Measurements from ENCODE around the gene ZNF414. TPM values are rescaled to one million over a fixed set of nuclear protein-coding genes. Genes with fewer than 3 reads are reported as not detected.

The ZNF414 gene, protein sequence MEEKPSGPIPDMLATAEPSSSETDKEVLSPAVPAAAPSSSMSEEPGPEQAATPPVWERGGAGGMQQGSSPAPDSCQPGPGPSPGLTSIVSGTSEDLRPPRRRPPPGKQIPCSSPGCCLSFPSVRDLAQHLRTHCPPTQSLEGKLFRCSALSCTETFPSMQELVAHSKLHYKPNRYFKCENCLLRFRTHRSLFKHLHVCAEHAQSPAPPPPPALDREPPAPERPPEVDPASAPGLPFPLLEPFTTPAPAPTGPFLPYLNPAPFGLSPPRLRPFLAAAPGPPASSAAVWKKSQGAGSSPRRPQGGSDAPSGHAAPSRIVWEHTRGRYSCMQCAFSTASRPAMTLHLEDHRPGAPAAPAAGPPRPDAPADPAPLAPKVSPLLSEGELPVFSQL
- total RNA-seq = 9.9 and 13.3 TPM in 2 replicates

DNA sequence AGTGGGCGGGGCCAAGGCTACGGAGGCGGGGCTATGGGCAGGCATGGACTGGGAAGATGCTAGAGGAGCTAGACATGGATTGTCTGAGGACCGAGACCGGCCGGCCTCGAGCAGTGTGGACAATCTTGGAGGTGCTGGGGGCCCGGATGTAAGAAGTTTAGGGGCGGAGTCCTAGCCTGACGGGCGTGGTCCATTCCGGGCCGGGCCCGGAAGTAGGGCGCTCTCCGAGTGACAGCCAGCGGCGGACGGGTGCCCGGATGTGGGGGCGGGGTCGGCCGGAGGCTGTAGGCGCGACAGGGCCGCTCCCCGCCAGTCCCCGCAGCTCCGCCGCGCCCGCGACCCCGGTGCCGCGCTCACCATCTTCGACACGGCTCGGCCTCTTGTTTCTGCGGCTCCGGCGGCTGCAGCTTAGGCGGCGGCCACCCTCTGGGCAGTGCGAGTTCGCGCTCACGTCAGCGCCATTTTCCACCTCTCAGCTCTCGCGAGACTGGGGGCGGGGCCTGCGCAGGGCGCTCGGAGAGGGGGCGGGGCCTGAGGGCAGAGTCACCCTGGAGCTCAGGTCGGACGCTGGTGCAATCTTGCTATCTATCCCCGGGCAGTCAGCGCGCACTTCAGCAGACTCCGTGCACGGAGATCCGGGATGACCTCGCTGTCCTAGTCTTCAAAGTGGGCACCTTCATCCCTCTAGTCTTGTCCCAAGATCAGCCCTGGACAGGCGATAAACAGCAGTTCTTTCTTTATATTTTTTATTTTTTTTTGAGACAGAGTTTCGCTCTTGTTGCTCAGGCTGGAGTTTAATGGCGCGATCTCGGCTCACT lies at the start of gene ZNF414:
Gene ZNF414, minus strand, starts transcription at position 481 of the 818 bp plus-strand sequence. Its CDS starts 121 bp downstream, at position 360.

Other genes with a start within 250 kb of the ZNF414 start
- gene CD320, start 205.8 kb downstream of the ZNF414 start, total RNA-seq = 25.8 and 50.6 TPM in 2 replicates
- gene NDUFA7, start 192.8 kb downstream of the ZNF414 start, total RNA-seq = 22.6 and 24.3 TPM in 2 replicates
- gene RPS28, start 192.7 kb downstream of the ZNF414 start, total RNA-seq = 66.7 and 318 TPM in 2 replicates
- gene KANK3, start 170.9 kb downstream of the ZNF414 start, total RNA-seq = 0.22 and 0.86 TPM in 2 replicates
- 2.6 and 18.5 TPM in 2 replicates for gene ANGPTL4, start 150.0 kb downstream of the ZNF414 start, total RNA-seq
- 29.1 and 48.4 TPM in 2 replicates for gene RAB11B, start 123.8 kb downstream of the ZNF414 start, total RNA-seq
- 56.0 and 65.9 TPM in 2 replicates for gene MARCHF2, start 100.9 kb downstream of the ZNF414 start, total RNA-seq
- gene HNRNPM, start 69.2 kb downstream of the ZNF414 start, total RNA-seq = 50.8 and 71.0 TPM in 2 replicates
- gene PRAM1, start 11.5 kb downstream of the ZNF414 start, total RNA-seq = under 0.01 TPM in 1 of 2 replicates, not detected in the other
- gene MYO1F, start 63.3 kb upstream of the ZNF414 start, total RNA-seq = 0.66 and 0.86 TPM in 2 replicates
- gene ADAMTS10, start 96.5 kb upstream of the ZNF414 start, total RNA-seq = 8.3 and 19.3 TPM in 2 replicates
- not detected in 2 replicates for gene NFILZ, start 116.5 kb upstream of the ZNF414 start, total RNA-seq
- gene ACTL9, start 184.6 kb upstream of the ZNF414 start, total RNA-seq = not detected in 2 replicates
- gene OR2Z1, start 207.5 kb upstream of the ZNF414 start, total RNA-seq = not detected in 2 replicates